Measurements from ENCODE around the gene SHMT2. TPM values are rescaled to one million over a fixed set of nuclear protein-coding genes. Genes with fewer than 3 reads are reported as not detected.
A peak's percentile ranks its signal among the peaks of the same experiment; 100 is the strongest.

SHMT2 gene
- 301 TPM for polyA plus RNA-seq (2013, experiment 1 of 2; ENCODE audit: insufficient read length)
- polyA plus RNA-seq (2013, experiment 2 of 2; ENCODE audit: insufficient read length) = 151 TPM

- DNase-seq = peak; percentile 95
Measured at GRCh38 chr12:57229634-57230380, at the start of gene SHMT2. Gene SHMT2, plus strand, starts transcription at chr12:57229711. Its CDS starts 68 bp downstream, at chr12:57229779.

DNA sequence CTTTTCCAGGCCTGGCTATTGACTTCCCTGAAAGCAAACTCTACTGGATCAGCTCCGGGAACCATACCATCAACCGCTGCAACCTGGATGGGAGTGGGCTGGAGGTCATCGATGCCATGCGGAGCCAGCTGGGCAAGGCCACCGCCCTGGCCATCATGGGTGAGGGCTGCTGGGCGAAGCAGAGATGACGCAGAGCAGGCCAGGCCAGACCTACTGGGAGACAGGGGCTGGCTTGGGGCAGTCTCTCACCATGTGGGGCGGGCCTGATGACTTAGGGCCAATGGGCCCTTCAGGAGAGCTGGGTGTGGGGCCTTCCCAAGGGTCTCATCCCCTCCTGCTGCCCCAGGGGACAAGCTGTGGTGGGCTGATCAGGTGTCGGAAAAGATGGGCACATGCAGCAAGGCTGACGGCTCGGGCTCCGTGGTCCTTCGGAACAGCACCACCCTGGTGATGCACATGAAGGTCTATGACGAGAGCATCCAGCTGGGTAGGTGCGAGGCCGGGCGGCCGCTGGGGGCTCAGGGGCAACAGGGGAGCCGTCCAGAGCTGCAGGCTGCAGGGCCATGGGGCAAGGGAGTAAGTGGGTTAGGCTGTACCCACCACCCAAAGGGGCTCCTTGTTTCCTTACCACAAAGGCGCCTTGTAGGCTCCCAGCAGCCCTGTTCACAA lies 49.1 kb upstream of the SHMT2 start:
- no peak for DNase-seq

DNA sequence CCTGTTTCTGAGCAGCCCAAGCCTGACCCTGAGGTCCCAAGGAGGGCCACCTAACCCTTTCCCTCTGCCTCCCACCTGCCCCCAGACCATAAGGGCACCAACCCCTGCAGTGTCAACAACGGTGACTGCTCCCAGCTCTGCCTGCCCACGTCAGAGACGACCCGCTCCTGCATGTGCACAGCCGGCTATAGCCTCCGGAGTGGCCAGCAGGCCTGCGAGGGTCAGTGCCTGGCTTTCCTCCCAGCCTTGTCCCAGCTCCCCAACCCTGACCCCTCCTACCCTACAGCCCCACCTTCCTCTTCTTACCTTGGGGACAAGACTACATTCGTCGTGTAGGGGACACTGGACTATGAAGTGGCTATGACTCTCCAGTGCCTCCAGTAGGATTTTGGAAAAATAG lies 48.4 kb upstream of the SHMT2 start:
- DNase-seq = no peak

DNA sequence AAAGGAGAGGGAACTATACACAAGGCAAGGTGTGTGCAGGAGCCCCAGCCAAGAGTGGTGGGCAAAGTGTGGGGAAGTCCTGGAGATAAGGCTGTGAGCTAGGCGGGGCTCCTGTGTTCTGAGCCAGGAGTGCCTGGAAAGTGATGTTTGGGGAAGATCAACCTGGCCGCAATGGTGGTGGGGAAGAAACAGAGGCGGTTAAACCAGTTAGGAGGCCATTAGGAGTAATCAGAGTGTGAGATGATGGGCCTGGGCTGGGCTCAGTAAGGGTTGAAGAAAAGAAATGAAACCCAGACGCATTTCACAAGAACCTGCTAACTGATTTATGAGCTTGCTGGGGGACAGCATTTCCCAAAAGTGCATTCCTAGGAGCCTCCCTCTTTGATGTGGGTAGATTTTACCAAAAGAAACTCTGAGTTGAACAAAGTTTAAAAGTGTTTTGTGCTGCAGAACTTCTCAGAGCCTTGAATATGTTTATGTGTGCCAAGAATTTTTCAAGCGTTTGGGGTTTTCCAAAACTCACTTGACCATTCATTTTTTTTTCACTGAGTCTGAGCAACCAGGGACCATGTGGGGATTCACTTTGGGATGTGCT lies 47.9 kb upstream of the SHMT2 start:
- DNase-seq = no peak

GRCh38 chr12:57182918-57183575 lies 46.5 kb upstream of the SHMT2 start:
- peak; percentile 63 for DNase-seq

- no peak for DNase-seq
Measured at GRCh38 chr12:57183939-57184725, 45.4 kb upstream of the SHMT2 start.

DNA sequence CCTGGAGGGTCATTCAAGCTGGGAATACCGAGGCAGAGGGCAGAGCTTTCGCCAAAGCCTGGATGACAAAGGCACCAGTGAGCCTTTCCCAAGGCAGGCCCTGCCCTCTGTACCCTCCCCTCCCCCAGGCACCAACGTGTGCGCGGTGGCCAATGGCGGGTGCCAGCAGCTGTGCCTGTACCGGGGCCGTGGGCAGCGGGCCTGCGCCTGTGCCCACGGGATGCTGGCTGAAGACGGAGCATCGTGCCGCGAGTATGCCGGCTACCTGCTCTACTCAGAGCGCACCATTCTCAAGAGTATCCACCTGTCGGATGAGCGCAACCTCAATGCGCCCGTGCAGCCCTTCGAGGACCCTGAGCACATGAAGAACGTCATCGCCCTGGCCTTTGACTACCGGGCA lies 44.1 kb upstream of the SHMT2 start:
- DNase-seq = no peak

- DNase-seq = no peak
Measured at GRCh38 chr12:57185906-57186508, 43.5 kb upstream of the SHMT2 start.

- DNase-seq = no peak
Measured at GRCh38 chr12:57187222-57188089, 42.1 kb upstream of the SHMT2 start.

DNA sequence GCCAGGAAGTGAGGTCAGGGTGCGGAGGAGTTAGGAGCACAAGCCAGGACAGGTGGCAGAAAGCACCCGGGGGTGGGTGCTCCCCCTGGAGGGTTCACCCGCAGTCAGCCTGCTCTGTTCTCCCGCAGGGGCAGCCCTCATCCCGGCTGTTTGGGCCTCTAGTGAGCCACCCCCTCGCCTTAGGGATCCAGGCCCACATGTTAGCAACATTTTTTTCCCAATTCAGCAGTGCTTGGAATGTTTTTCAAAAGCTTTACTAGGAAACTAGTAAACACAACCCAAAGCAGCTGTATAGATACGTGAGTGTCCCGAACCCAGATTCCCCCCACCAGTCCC lies 41.5 kb upstream of the SHMT2 start:
- DNase-seq = no peak

DNA sequence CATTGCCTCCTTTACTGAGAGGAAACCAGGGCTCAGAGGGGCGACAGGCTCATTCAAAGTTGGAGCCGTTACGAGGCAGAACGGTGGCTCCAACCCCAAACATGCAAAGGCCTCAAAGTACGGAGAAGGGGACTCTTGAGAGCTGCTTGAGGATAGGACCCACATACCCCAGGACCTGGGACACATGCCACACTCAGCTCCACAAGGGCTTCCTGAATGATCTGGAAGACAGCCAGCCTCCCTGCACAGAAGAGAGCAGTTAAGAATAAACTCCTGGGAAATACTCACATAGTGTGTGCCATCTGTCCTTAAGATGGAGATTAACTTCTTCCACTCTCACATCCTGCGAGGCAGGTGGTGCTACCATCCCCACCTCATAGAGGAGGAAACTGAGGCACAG lies 39.5 kb upstream of the SHMT2 start:
- peak; percentile 16 for DNase-seq

GRCh38 chr12:57190821-57191220 lies 38.7 kb upstream of the SHMT2 start:
- DNase-seq = no peak

- no peak for DNase-seq
Measured at GRCh38 chr12:57191410-57191809, 38.1 kb upstream of the SHMT2 start.

- no peak for DNase-seq
Measured at GRCh38 chr12:57192920-57193319, 36.6 kb upstream of the SHMT2 start.

- DNase-seq = no peak
Measured at GRCh38 chr12:57193706-57194245, 35.7 kb upstream of the SHMT2 start.

DNA sequence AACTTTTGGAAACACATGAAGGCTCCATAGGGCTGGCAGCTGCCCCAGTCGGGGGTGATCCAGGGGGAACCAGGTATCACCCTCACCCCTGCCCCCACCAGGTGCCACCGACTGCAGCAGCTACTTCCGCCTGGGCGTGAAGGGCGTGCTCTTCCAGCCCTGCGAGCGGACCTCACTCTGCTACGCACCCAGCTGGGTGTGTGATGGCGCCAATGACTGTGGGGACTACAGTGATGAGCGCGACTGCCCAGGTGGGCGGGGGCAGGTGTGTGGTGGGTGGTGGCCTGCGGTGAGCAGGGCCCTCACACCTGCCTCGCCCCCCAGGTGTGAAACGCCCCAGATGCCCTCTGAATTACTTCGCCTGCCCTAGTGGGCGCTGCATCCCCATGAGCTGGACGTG lies 35.3 kb upstream of the SHMT2 start:
- no peak for DNase-seq

DNA sequence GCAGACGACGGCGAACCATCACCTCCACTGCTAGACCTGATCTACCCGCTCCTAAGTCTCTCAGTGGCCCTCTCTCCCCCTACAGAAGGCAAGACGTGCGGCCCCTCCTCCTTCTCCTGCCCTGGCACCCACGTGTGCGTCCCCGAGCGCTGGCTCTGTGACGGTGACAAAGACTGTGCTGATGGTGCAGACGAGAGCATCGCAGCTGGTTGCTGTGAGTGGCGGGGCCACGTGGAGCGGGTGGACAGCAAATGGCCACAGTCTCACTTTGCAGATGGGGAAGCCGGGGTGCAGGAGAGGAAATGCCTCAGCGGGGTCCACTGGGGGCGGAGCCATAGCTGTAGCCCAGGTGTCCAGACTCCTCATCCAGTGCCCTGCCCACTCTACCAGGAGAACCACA lies 34.3 kb upstream of the SHMT2 start:
- no peak for DNase-seq

- no peak for DNase-seq
Measured at GRCh38 chr12:57195611-57196371, 33.7 kb upstream of the SHMT2 start.

GRCh38 chr12:57196439-57196838 lies 33.1 kb upstream of the SHMT2 start:
- DNase-seq = no peak

- no peak for DNase-seq
Measured at GRCh38 chr12:57196956-57197355, 32.6 kb upstream of the SHMT2 start.

Data from fibroblast of skin of back (primary cell).